Measurements from ENCODE around the gene NECAB2.

Gene NECAB2

GRCh38 chr16:83989300-83989699, 21.3 kb downstream of the NECAB2 start:
- Histone ChIP-seq H3F3A (ENCODE audit: low read depth) (no peaks in the 10 kb centered on the region), H3K4me3 (ENCODE audit: low read length, poor library complexity, severe bottlenecking) (no peak overlapping the region), H3K9ac (ENCODE audit: low read depth, low read length, poor library complexity, severe bottlenecking) (no peak overlapping the region), H3K36me3 (ENCODE audit: insufficient read depth, low read length) (no peaks in the 10 kb centered on the region), H3K4me1 (ENCODE audit: insufficient read depth, low read length, poor library complexity, severe bottlenecking) (no peaks in the 10 kb centered on the region), H3K9me3 (ENCODE audit: insufficient read depth, low read depth, low read length) (0 out of 2 replicates have a peak, but pooled peaks cover 5% of the 10 kb centered on the region), H4K20me1 (ENCODE audit: insufficient read depth, low read length, poor library complexity, severe bottlenecking) (no peaks in the 10 kb centered on the region), H2AFZ (ENCODE audit: low read length) (no peak overlapping the region), H3K27me3 (ENCODE audit: insufficient read depth, low read length, poor library complexity, severe bottlenecking) (no peaks in the 10 kb centered on the region), H3K9me2 (replicated peaks; ENCODE audit: low read depth, low read length) (no peaks in the 10 kb centered on the region), H3K4me2 (ENCODE audit: low read depth, low read length, poor library complexity, severe bottlenecking) (no peak overlapping the region), H3K79me2 (ENCODE audit: insufficient read depth, low read length) (no peaks in the 10 kb centered on the region)
- TF ChIP-seq, protein P1, sequence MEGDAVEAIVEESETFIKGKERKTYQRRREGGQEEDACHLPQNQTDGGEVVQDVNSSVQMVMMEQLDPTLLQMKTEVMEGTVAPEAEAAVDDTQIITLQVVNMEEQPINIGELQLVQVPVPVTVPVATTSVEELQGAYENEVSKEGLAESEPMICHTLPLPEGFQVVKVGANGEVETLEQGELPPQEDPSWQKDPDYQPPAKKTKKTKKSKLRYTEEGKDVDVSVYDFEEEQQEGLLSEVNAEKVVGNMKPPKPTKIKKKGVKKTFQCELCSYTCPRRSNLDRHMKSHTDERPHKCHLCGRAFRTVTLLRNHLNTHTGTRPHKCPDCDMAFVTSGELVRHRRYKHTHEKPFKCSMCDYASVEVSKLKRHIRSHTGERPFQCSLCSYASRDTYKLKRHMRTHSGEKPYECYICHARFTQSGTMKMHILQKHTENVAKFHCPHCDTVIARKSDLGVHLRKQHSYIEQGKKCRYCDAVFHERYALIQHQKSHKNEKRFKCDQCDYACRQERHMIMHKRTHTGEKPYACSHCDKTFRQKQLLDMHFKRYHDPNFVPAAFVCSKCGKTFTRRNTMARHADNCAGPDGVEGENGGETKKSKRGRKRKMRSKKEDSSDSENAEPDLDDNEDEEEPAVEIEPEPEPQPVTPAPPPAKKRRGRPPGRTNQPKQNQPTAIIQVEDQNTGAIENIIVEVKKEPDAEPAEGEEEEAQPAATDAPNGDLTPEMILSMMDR (conservative IDR thresholded peaks at IDR 0.05; ENCODE audit: low read length) = no peak
- TF ChIP-seq EZH2phosphoT487 (IDR thresholded peaks at IDR 0.05; ENCODE audit: borderline replicate concordance) = no peak

- Histone ChIP-seq H4K20me1 (ENCODE audit: insufficient read depth, low read length, poor library complexity, severe bottlenecking) (no peaks in the 10 kb centered on the region), H3K4me3 (ENCODE audit: low read length, poor library complexity, severe bottlenecking) (no peak overlapping the region), H3K4me1 (ENCODE audit: insufficient read depth, low read length, poor library complexity, severe bottlenecking) (no peaks in the 10 kb centered on the region), H3F3A (ENCODE audit: low read depth) (no peaks in the 10 kb centered on the region), H3K79me2 (ENCODE audit: insufficient read depth, low read length) (no peaks in the 10 kb centered on the region), H3K9me3 (ENCODE audit: insufficient read depth, low read depth, low read length) (0 out of 2 replicates have a peak, but pooled peaks cover 5% of the 10 kb centered on the region), H3K9ac (ENCODE audit: low read depth, low read length, poor library complexity, severe bottlenecking) (no peak overlapping the region), H3K4me2 (ENCODE audit: low read depth, low read length, poor library complexity, severe bottlenecking) (no peak overlapping the region), H3K36me3 (ENCODE audit: insufficient read depth, low read length) (no peaks in the 10 kb centered on the region), H2AFZ (ENCODE audit: low read length) (no peak overlapping the region), H3K9me2 (replicated peaks; ENCODE audit: low read depth, low read length) (no peaks in the 10 kb centered on the region), H3K27me3 (ENCODE audit: insufficient read depth, low read length, poor library complexity, severe bottlenecking) (no peaks in the 10 kb centered on the region)
- TF ChIP-seq, protein P1 (conservative IDR thresholded peaks at IDR 0.05; ENCODE audit: low read length) = no peak
- no peak for TF ChIP-seq EZH2phosphoT487 (IDR thresholded peaks at IDR 0.05; ENCODE audit: borderline replicate concordance)
Measured at GRCh38 chr16:83990492-83990891, 22.4 kb downstream of the NECAB2 start.

- no peak overlapping the region for H3K4me3 ChIP-seq (ENCODE audit: low read length, poor library complexity, severe bottlenecking)
- H3K27me3 ChIP-seq (ENCODE audit: insufficient read depth, low read length, poor library complexity, severe bottlenecking) = no peaks in the 10 kb centered on the region
- H3K9ac ChIP-seq (ENCODE audit: low read depth, low read length, poor library complexity, severe bottlenecking) = no peak overlapping the region
- H3F3A ChIP-seq (ENCODE audit: low read depth) = no peaks in the 10 kb centered on the region
- H3K9me3 ChIP-seq (ENCODE audit: insufficient read depth, low read depth, low read length) = 0 out of 2 replicates have a peak, but pooled peaks cover 5% of the 10 kb centered on the region
- no peak overlapping the region for H3K4me2 ChIP-seq (ENCODE audit: low read depth, low read length, poor library complexity, severe bottlenecking)
- no peaks in the 10 kb centered on the region for H4K20me1 ChIP-seq (ENCODE audit: insufficient read depth, low read length, poor library complexity, severe bottlenecking)
- H3K79me2 ChIP-seq (ENCODE audit: insufficient read depth, low read length) = no peaks in the 10 kb centered on the region
- no peaks in the 10 kb centered on the region for H3K36me3 ChIP-seq (ENCODE audit: insufficient read depth, low read length)
- no peak overlapping the region for H2AFZ ChIP-seq (ENCODE audit: low read length)
- TF ChIP-seq, protein P1 (conservative IDR thresholded peaks at IDR 0.05; ENCODE audit: low read length) = no peak
- no peak for TF ChIP-seq EZH2phosphoT487 (IDR thresholded peaks at IDR 0.05; ENCODE audit: borderline replicate concordance)
- no peaks in the 10 kb centered on the region for H3K9me2 ChIP-seq (replicated peaks; ENCODE audit: low read depth, low read length)
- H3K4me1 ChIP-seq (ENCODE audit: insufficient read depth, low read length, poor library complexity, severe bottlenecking) = no peaks in the 10 kb centered on the region
Measured at GRCh38 chr16:83992624-83993023, 24.6 kb downstream of the NECAB2 start.
